ENCODE data around the gene TOGARAM2.
A peak's percentile ranks its signal among the peaks of the same experiment; 100 is the strongest.

TOGARAM2 gene

GRCh38 chr2:29017716-29018435 is 36.8 kb downstream of the TOGARAM2 start:
- DNase-seq (ENCODE audit: low read depth, low spot score): no peak

- DNase-seq (ENCODE audit: low read depth, low spot score): no peak
Measured at GRCh38 chr2:29021886-29022285, 40.8 kb downstream of the TOGARAM2 start.

DNA sequence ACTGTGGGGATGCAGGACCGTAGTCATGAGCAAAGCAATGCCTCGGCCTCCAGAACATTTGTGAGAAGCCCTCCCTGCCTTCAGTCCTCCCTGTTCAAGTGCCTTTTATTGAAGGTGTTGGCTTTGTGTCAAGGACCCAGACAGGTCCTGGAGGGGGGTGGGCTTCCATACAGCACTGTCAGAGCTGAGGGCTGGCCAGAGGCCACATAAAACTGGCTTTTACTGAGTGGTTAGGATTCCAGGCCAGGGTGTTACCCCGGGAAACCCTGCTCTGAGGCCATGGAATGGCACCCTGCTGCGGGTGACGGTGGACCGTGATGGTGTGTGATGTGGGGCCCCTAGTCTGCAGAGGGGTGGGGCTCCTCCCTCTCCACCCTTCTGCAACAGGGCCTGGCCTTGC is 41.6 kb downstream of the TOGARAM2 start:
- DNase-seq (ENCODE audit: low read depth, low spot score): no peak

DNA sequence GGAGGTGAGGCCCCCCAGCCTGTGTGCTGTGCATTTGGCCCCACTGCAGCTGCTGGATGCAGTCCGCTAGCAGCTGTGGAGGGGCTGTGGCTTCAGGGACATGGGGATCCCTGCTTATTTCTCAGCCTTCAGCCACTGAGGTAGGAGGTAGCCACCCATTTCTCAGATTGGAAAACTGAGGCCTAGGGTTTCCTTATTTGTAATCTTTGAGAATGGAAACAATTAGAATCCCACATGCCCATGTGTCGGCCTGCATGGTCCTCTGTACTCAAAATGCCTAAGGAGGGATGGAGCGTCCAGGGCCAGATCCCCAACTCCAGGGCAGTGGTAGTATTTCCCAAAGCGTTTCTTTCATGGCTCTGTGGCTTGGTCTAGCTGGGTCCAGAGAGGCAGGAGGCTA is 42.1 kb downstream of the TOGARAM2 start:
- DNase-seq (ENCODE audit: low read depth, low spot score): no peak

DNA sequence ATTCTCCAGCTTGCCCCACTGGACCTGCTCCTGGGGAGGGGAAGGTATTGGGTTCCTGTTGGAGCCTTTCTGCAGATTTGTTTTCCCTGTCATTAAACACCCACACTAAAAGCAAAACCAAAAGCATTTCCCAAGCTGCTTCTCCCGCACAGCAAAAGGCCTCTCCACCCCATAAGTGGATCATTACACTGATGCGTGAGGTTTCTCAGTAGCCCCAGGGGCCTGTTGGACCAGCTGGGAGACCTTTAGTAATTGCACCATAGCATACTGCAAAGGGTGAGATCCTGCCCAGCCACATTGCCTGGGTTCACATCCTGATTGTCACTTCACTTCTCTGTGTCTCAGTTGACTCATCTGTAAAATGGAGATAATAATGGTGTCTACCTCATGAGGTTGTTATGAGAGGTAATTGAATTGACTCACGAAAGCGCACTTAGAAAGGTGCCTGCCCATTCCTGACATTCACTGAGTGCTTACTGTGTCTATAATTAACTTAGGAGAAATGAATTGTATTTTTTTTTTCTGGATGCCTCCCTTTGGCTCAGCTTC is 43.9 kb downstream of the TOGARAM2 start:
- DNase-seq (ENCODE audit: low read depth, low spot score): no peak

GRCh38 chr2:29025711-29026110 is 44.6 kb downstream of the TOGARAM2 start:
- DNase-seq (ENCODE audit: low read depth, low spot score): no peak

DNA sequence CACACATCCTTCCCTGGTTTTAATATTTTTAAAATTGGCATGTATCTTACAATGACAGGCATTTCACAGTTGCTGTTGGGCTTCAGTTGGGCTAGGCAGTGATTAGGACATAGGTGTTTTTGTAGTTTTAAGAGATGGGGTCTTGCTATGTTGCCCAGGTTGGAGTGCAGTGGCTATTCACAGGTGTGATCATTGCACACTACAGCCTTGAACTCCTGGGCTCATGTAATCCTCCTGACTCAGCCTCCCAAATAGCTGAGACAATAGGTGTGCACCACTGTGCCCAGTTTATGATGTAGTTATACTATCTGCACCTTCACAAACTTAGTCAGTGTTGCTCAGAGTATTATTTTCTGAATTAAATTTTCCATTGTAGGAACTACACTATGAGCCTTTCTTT is 49.9 kb downstream of the TOGARAM2 start:
- DNase-seq (ENCODE audit: low read depth, low spot score): no peak

GRCh38 chr2:29032189-29032588 is 51.1 kb downstream of the TOGARAM2 start:
- DNase-seq (ENCODE audit: low read depth, low spot score): no peak

DNA sequence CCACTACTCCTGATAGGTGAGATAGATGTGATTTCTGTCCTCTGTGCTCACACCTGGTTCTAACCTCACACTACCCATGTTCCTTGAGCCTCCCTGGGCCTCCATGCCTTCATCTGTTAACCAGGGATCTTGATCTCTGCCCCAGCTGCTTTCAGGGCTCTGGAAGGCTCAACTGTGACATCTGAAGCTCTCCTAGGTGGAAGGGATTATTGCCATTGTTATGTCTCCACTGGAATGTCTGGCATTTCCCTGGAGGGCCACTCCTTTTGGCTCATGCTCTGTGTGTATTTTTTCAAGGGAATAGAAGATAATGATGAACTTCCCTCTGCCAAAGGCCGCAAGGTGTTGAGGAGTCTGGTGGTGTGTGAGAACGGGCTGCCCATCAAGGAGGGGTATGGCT is 52.1 kb downstream of the TOGARAM2 start:
- no peak for DNase-seq (ENCODE audit: low read depth, low spot score)

GRCh38 chr2:29033656-29034055 is 52.6 kb downstream of the TOGARAM2 start:
- DNase-seq (ENCODE audit: low read depth, low spot score): no peak

- DNase-seq (ENCODE audit: low read depth, low spot score): no peak
Measured at GRCh38 chr2:29035016-29035745, 54.1 kb downstream of the TOGARAM2 start.

DNA sequence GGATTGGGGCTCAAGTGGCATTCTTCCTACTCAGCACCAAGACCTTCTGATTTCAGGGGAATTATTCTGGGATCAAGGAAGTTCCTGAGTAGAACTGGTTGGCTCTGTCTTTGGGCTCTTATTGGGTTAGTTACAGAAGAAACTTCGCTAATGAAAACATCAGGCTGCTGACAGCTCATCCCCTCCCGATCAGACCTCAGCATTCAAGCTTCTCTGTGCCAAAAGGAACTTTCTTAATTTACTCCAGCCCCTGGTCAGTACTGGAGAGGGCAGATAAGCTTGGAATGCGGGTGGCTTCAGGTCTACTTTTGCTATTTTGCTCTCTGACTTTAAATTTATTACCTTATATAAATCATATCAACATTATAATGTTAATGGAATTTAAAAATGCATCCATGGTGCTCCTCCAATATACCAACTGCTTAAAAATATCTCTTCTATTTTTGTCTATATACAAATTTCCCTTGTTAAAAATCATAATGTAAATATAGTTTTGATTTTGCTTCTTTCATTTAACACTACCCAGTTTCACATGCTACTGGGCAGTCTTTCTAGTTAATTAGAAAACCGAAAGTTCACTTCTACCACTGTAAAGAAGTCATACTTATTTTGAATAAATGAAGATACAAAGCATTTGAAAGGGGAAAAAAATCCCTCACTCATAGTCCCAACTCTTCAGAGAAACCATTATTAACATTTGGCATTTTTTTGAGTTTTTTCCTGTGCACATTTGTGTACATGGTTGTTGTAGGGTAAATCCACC is 58.8 kb downstream of the TOGARAM2 start:
- no peak for DNase-seq (ENCODE audit: low read depth, low spot score)

DNA sequence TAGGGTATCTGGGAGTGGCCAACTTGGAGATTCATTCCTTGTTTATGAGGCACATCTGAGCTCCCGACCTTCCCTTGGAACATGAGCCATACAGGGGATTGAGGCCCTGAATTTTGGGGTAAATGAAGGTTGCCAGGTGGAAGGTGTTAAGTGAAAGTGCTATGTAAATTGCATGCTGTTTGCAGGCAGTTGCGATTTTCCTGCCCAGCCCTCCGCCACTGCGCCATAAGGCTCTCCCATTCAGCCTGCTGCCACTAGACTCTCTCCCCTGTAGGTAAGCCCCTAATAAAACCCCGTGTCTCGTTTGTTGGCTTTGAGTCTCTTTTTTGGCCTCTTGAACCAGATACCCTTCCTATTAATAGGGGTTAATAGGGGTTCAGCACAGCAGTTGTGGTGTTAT is 59.5 kb downstream of the TOGARAM2 start:
- DNase-seq (ENCODE audit: low read depth, low spot score): no peak

DNA sequence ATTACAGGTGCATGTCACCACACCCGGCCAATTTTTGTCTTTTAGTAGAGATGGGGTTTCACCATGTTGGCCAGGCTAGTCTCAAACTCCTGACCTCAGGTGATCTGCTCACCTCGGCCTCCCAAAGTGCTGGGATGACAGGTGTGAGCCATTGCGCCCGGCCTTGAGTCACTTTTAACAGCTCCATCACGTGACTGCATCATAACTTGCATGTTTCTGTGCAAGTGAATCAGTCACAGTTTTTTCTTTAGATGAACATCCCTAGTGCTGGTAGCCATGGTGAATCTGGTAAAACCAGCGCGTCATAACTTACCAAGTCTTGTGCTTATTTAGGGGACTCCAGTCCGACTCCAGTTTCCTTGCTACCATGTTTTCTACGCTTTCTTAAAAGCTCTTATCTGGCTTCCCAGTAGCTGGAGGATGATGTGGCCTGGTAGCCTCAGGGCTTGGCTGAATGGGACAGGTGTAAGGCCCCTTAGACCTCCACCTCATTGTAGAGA is 60.1 kb downstream of the TOGARAM2 start:
- no peak for DNase-seq (ENCODE audit: low read depth, low spot score)

DNA sequence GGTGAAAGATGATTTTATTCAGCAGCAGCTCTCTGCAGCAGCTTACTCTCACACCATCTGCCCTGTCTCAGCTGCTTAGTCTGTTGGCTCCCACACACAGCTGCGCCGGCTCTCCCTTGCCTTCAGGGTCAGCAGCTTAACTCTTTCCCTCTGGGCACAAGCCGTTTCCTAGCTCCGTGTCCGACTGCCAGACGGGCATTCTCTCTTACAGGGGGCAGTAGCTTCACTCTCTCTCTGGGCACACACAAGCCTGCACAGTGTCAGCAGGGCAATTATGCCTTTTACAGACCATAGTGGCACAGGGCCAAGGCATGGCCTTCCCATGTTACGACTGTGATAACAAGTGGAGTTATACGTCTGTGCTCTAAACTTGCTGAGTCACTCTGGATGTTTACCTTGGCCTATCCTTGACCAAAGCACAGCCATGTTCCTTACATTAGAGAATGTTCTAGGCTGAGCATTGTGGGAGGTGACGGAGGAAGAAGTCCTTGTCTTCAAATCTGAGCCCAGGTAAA is 61.5 kb downstream of the TOGARAM2 start:
- DNase-seq (ENCODE audit: low read depth, low spot score): peak; percentile 38

- no peak for DNase-seq (ENCODE audit: low read depth, low spot score)
Measured at GRCh38 chr2:29044459-29044858, 63.4 kb downstream of the TOGARAM2 start.

DNA sequence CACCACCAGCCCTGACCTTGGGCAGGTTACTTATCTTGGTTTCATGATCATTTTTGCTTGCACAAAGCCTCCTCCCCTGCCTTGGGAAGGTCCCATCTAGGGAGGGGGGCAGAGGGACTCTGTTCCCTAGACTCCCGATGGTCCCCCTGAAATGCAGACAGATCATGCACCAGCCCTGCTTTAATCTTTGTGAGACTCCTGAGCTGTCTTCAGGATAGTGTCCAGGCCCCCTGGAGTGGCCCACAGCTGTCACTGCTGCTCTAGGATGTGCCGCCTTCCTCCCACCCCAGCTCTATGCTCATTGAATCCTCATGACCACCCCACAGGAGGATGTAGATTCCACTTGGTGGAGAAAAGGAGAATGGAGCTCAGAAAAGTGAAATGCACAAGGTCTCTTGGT is 65.2 kb downstream of the TOGARAM2 start:
- DNase-seq (ENCODE audit: low read depth, low spot score): no peak

GRCh38 chr2:29047083-29047845 is 66.2 kb downstream of the TOGARAM2 start:
- DNase-seq (ENCODE audit: low read depth, low spot score): no peak

GRCh38 chr2:29050591-29050990 is 69.5 kb downstream of the TOGARAM2 start:
- no peak for DNase-seq (ENCODE audit: low read depth, low spot score)

DNA sequence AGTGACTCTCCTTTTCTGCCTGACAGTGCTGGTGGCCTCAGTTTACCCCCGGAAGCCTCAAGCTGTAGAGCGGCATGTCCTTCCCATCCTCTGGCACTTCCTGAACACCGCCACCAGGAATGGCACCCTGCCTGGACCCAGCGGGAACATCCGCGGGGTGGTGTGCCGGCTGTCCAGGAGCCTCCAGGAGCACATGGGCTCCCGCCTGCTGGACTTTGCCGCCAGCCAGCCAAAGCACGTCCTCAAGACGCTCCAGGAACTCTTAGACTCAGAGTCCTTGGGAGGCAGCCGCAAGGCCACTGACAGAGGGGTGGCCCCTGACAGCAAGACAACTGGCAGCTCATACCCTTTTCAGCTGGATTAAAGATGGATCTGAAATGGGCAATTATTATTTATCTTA is 70.6 kb downstream of the TOGARAM2 start:
- DNase-seq (ENCODE audit: low read depth, low spot score): no peak

DNA sequence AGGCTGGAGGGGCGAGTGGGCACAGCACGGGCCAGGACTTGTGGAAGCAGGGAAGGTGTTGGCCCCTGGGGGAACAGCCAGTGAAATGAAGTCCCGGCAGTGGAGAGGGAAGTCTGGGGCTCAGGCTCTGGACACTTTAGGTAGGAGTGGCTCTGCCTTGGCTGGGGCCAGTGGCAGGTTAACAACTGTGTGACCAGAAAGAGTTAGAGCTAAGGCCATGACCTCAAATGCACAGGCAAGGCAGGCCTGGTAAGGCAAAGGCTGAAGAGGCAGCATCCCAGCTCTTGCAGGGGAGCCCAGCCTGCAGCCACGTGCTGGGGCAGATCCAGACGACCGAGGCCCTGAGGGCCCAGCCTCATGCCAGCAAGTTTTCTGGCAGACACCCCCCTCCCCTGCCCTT is 71.7 kb downstream of the TOGARAM2 start:
- DNase-seq (ENCODE audit: low read depth, low spot score): no peak
